ENCODE results near the gene MALAT1. TPM values are rescaled to one million over a fixed set of nuclear protein-coding genes. Genes with fewer than 3 reads are reported as not detected.

Gene MALAT1
- total and polyA plus RNA-seq, 2 experiments from 2014 or later, result 2,206 to 6,020 TPM

GRCh38 chr11:65498727-65498976 is 193 bp upstream of the MALAT1 start:
- ATAC-seq (no peak), DNase-seq (ENCODE audit: low spot score) (no peak)
- Mint-ChIP-seq H3K27ac (no peak overlapping the region), H3K4me3 (no peak overlapping the region), H3K9me3 (peaks cover 8% of the 10 kb centered on the region; the same call in 2 of the 3 replicates), H3K4me1 (peaks cover 24% of the 10 kb centered on the region), H3K27me3 (ENCODE audit: insufficient read depth, low read depth, poor library complexity) (peaks cover 20% of the 10 kb centered on the region), H3K36me3 (ENCODE audit: low read depth) (no peaks in the 10 kb centered on the region; the same call in 2 of the 3 replicates)
- peaks cover 23% of the 10 kb centered on the region for H3K4me1 ChIP-seq (ENCODE audit: insufficient read depth)
- TF ChIP-seq CREB1 (CRISPR knock-in tag; IDR thresholded peaks at IDR 0.05; ENCODE audit: low read depth), result no peak
- TF ChIP-seq JUNB (IDR thresholded peaks at IDR 0.05; ENCODE audit: unreplicated experiment), result no peak
- TF ChIP-seq, protein P1, sequence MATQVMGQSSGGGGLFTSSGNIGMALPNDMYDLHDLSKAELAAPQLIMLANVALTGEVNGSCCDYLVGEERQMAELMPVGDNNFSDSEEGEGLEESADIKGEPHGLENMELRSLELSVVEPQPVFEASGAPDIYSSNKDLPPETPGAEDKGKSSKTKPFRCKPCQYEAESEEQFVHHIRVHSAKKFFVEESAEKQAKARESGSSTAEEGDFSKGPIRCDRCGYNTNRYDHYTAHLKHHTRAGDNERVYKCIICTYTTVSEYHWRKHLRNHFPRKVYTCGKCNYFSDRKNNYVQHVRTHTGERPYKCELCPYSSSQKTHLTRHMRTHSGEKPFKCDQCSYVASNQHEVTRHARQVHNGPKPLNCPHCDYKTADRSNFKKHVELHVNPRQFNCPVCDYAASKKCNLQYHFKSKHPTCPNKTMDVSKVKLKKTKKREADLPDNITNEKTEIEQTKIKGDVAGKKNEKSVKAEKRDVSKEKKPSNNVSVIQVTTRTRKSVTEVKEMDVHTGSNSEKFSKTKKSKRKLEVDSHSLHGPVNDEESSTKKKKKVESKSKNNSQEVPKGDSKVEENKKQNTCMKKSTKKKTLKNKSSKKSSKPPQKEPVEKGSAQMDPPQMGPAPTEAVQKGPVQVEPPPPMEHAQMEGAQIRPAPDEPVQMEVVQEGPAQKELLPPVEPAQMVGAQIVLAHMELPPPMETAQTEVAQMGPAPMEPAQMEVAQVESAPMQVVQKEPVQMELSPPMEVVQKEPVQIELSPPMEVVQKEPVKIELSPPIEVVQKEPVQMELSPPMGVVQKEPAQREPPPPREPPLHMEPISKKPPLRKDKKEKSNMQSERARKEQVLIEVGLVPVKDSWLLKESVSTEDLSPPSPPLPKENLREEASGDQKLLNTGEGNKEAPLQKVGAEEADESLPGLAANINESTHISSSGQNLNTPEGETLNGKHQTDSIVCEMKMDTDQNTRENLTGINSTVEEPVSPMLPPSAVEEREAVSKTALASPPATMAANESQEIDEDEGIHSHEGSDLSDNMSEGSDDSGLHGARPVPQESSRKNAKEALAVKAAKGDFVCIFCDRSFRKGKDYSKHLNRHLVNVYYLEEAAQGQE (IDR thresholded peaks at IDR 0.05; ENCODE audit: unreplicated experiment), result no peak
- TF ChIP-seq NANOG (IDR thresholded peaks at IDR 0.05; ENCODE audit: borderline replicate concordance), result 0 out of 2 replicates have a peak, but pooled peaks have one; percentile 7
- peaks cover 30% of the 10 kb centered on the region for H3K36me3 ChIP-seq (ENCODE audit: insufficient read depth)
- no peak overlapping the region for H2AFZ ChIP-seq
- H3K79me2 ChIP-seq (replicated peaks; ENCODE audit: insufficient read depth), result peaks cover 56% of the 10 kb centered on the region
- H3K4me3 ChIP-seq, result peak overlapping the region; percentile 65
- H4K20me1 ChIP-seq (replicated peaks; ENCODE audit: insufficient read depth), result peaks cover 43% of the 10 kb centered on the region
- H3K9me2 ChIP-seq (ENCODE audit: insufficient read depth), result no peaks in the 10 kb centered on the region
- no peaks in the 10 kb centered on the region for H3K27me3 ChIP-seq (ENCODE audit: insufficient read depth)
- H3K4me2 ChIP-seq, result peak overlapping the region; percentile 84
- peaks cover 47% of the 10 kb centered on the region for H3F3A ChIP-seq (replicated peaks; ENCODE audit: low read depth)
- peak overlapping the region; percentile 100 for H3K27ac ChIP-seq (ENCODE audit: low read depth)

DNA sequence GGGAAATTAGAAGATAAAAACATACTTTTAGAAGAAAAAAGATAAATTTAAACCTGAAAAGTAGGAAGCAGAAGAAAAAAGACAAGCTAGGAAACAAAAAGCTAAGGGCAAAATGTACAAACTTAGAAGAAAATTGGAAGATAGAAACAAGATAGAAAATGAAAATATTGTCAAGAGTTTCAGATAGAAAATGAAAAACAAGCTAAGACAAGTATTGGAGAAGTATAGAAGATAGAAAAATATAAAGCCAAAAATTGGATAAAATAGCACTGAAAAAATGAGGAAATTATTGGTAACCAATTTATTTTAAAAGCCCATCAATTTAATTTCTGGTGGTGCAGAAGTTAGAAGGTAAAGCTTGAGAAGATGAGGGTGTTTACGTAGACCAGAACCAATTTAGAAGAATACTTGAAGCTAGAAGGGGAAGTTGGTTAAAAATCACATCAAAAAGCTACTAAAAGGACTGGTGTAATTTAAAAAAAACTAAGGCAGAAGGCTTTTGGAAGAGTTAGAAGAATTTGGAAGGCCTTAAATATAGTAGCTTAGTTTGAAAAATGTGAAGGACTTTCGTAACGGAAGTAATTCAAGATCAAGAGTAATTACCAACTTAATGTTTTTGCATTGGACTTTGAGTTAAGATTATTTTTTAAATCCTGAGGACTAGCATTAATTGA is 1.0 kb downstream of the MALAT1 start:
- peaks cover 68% of the 10 kb centered on the region for H3K79me2 ChIP-seq (replicated peaks; ENCODE audit: insufficient read depth)
- H4K20me1 ChIP-seq (replicated peaks; ENCODE audit: insufficient read depth), result peaks cover 55% of the 10 kb centered on the region
- no peaks in the 10 kb centered on the region for H3K9me2 ChIP-seq (ENCODE audit: insufficient read depth)
- H3K27me3 Mint-ChIP-seq (ENCODE audit: insufficient read depth, low read depth, poor library complexity), result peaks cover 27% of the 10 kb centered on the region
- no peak overlapping the region for H2AFZ ChIP-seq
- H3K36me3 Mint-ChIP-seq (ENCODE audit: low read depth), result no peaks in the 10 kb centered on the region; the same call in 2 of the 3 replicates
- H3K4me3 ChIP-seq, result peak overlapping the region; percentile 65
- H3K9me3 Mint-ChIP-seq, result peaks cover 8% of the 10 kb centered on the region; the same call in 2 of the 3 replicates
- no peak overlapping the region for H3K4me3 Mint-ChIP-seq
- peaks cover 30% of the 10 kb centered on the region for H3K4me1 ChIP-seq (ENCODE audit: insufficient read depth)
- ATAC-seq (no peak), DNase-seq (ENCODE audit: low spot score) (no peak)
- peak overlapping the region; percentile 84 for H3K4me2 ChIP-seq
- H3K27ac Mint-ChIP-seq, result no peak overlapping the region
- no peak; the same call in 1 of the 2 replicates for TF ChIP-seq POLR2AphosphoS5 (IDR thresholded peaks at IDR 0.05; ENCODE audit: low read depth)
- H3K27ac ChIP-seq (ENCODE audit: low read depth), result peak overlapping the region; percentile 100
- peaks cover 59% of the 10 kb centered on the region for H3F3A ChIP-seq (replicated peaks; ENCODE audit: low read depth)
- H3K27me3 ChIP-seq (ENCODE audit: insufficient read depth), result no peaks in the 10 kb centered on the region
- H3K4me1 Mint-ChIP-seq, result peaks cover 24% of the 10 kb centered on the region
- peaks cover 42% of the 10 kb centered on the region for H3K36me3 ChIP-seq (ENCODE audit: insufficient read depth)

All from GM23338 (cell line).